GM23248 (cell line): ENCODE measurements around the gene ETFBKMT. TPM values are rescaled to one million over a fixed set of nuclear protein-coding genes. Genes with fewer than 3 reads are reported as not detected.

ENCODE experiments used
- DNase-seq: peaks from one replicate; pipeline ENCODE4 v3.0.0-alpha.2; 2015
- H2AFZ ChIP-seq: fragments of 200-600 bp; sonication (generic); 2 replicates; pipeline ENCODE4 v1.6.1; 2016; ENCODE audit warnings: antibody characterized with exemption
- H3F3A ChIP-seq: fragments of 200-600 bp; sonication (generic); 2 replicates; pipeline ENCODE4 v1.6.1; 2016; ENCODE audit warnings: mild to moderate bottlenecking, antibody characterized with exemption, mixed run types; ENCODE audit not compliant: insufficient read depth
- H3K27ac ChIP-seq: fragments of 200-600 bp; sonication (generic); 2 replicates; pipeline ENCODE4 v1.5.1; 2016; ENCODE audit warnings: mild to moderate bottlenecking
- H3K27me3 ChIP-seq: fragments of 200-600 bp; sonication (generic); replicated peaks from 2 replicates; pipeline ENCODE4 v1.6.1; 2016; ENCODE audit warnings: mild to moderate bottlenecking; ENCODE audit not compliant: insufficient read depth
- H3K36me3 ChIP-seq: fragments of 200-600 bp; sonication (generic); 2 replicates; pipeline ENCODE4 v1.6.1; 2016; ENCODE audit warnings: low read depth, mild to moderate bottlenecking
- H3K4me1 ChIP-seq: fragments of 200-600 bp; sonication (generic); 2 replicates; pipeline ENCODE4 v1.6.1; 2016; ENCODE audit warnings: mild to moderate bottlenecking; ENCODE audit not compliant: insufficient read depth
- H3K4me2 ChIP-seq: fragments of 200-600 bp; sonication (generic); one replicate; pipeline ENCODE4 v1.6.1; 2016; ENCODE audit warnings: mild to moderate bottlenecking; ENCODE audit not compliant: unreplicated experiment
- H3K4me3 ChIP-seq: fragments of 200-600 bp; sonication (generic); 2 replicates; pipeline ENCODE4 v1.5.1; 2016; ENCODE audit warnings: mild to moderate bottlenecking
- H3K79me2 ChIP-seq: fragments of 200-600 bp; sonication (generic); 2 replicates; pipeline ENCODE4 v1.6.1; 2016; ENCODE audit warnings: mild to moderate bottlenecking; ENCODE audit not compliant: insufficient read depth
- H3K9ac ChIP-seq: fragments of 200-600 bp; sonication (generic); 2 replicates; pipeline ENCODE4 v1.6.1; 2016; ENCODE audit warnings: mild to moderate bottlenecking
- H3K9me2 ChIP-seq: fragments of 200-600 bp; sonication (generic); 2 replicates; pipeline ENCODE4 v1.6.1; 2016; ENCODE audit warnings: mixed run types, mild to moderate bottlenecking, moderate library complexity; ENCODE audit not compliant: insufficient read depth
- H3K9me3 ChIP-seq: fragments of 200-600 bp; sonication (generic); one replicate; pipeline ENCODE4 v1.6.1; 2017; ENCODE audit warnings: low read depth
- H4K20me1 ChIP-seq: fragments of 200-600 bp; sonication (generic); 2 replicates; pipeline ENCODE4 v1.6.0; 2016; ENCODE audit not compliant: insufficient read depth
- EZH2 ChIP-seq: fragments of 200-600 bp; sonication (generic); IDR thresholded peaks from 2 replicates; pipeline ENCODE4 v1.6.1; 2018; ENCODE audit warnings: antibody characterized with exemption, mild to moderate bottlenecking; ENCODE audit not compliant: insufficient read depth, poor library complexity, severe bottlenecking
- EZH2phosphoT487 ChIP-seq: fragments of 200-600 bp; sonication (generic); IDR thresholded peaks from 2 replicates; pipeline ENCODE4 v1.6.1; 2018; ENCODE audit warnings: antibody characterized with exemption, moderate library complexity, mild to moderate bottlenecking, low read depth; ENCODE audit not compliant: insufficient read depth
- WGBS, 2 experiments: methylation state at CpG; one replicate each; pipeline ENCODE4 v1.1.6; 2015 to 2017; ENCODE audit warnings: low lambda C conversion rate in 2 of 2, low coverage in 1 of 2; ENCODE audit errors: missing lambda C conversion rate in 2 of 2; 5-methylcytosine and 5-hydroxymethylcytosine counted together
- in situ Hi-C: fragments of 300-500 bp; cut with MboI; formaldehyde crosslinking; loops from 2 replicates; pipeline ENCODE4 v1.15.0; 2020
- polyA plus RNA-seq: library from polyadenylated mRNA; unstranded; fragments of >200 nt; fragmentation: Nextera tagmentation; extraction: Ambion mirVana; gene quantifications from 2 replicates; pipeline ENCODE4 v1.2.1, GENCODE V29; 2016
- total RNA-seq: library from RNA; depleted of rRNA; stranded (reverse); fragments of >200 nt; shearing (Covaris generic); gene quantifications from 2 replicates; pipeline ENCODE4 v1.2.3, GENCODE V29; 2014

ETFBKMT gene
- total and polyA plus RNA-seq, 2 experiments from 2014 or later, result 3.4 to 4.3 TPM

DNA sequence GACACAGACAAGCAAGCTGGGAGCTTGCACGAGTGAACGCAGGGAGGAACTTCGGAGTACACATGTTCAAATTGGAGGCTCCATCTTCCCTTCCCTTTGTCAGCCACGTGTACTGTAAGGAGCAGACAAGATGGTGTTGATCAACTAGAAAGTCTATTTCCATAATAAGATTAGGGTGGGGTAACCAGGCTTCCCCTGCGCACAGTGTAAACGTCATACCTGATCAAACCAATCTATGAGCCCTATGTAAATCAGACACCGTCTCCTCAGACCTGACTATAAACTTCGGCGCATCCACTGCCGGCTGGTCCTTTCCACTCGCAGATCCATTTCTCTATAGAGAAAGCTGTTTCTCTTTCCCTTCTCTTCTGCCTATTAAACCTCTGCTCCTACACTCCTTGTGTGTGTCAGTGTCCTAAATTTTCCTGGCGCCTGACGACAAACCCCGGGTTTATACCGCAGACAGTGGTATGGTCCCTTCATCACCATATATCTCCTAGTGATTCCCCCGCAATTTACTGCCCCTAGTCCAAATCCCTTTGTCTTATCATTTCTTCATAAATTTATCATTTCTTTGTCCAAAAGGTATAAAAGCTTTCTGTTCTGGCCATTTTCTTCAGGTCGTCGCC lies 7.5 kb upstream of the ETFBKMT start:
- Histone ChIP-seq H3K4me2 (no peak overlapping the region), H3K9me2 (no peaks in the 10 kb centered on the region), H3K79me2 (no peaks in the 10 kb centered on the region), H3K9ac (no peak overlapping the region), H3F3A (no peaks in the 10 kb centered on the region), H3K27me3 (no peaks in the 10 kb centered on the region), H3K27ac (no peak overlapping the region), H3K9me3 (no peaks in the 10 kb centered on the region), H3K36me3 (no peaks in the 10 kb centered on the region), H4K20me1 (no peaks in the 10 kb centered on the region), H3K4me1 (peaks cover 5% of the 10 kb centered on the region; the same call in 1 of the 2 replicates), H2AFZ (peak overlapping the region; percentile 93), H3K4me3 (no peak overlapping the region)
- no peak for DNase-seq
- TF ChIP-seq EZH2 (no peak), EZH2phosphoT487 (no peak)
- in situ Hi-C loops, result loop anchor here (10.0 to 25.0 kb wide), 4 partner anchors 310 to 1010 kb away; partner anchors contain the start of gene RESF1
- 86 to 89% methylated on average over 17 to 18 of the region's 18 CpGs for WGBS, 2 experiments

DNA sequence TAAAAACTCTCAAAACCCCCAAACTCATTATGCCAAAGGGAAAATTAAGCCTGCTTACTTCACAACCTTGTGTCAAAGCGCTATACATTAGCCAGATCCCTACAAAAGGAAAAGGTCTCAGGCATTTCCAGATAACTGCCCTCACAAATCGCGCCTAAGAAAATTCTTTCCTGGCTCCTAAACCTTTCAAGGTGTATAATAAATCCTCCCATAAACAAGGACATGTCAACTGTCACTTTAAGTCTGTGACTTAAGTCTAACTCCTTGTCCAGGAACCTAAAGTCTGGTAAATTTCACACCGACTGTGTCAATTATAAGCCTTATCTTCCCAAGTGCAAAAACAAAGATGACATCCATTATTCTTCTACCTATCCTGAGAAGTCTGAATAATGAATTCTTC lies 4.3 kb upstream of the ETFBKMT start:
- Histone ChIP-seq H3F3A (no peaks in the 10 kb centered on the region; the same call in 1 of the 2 replicates), H3K9me2 (no peaks in the 10 kb centered on the region), H3K36me3 (no peaks in the 10 kb centered on the region), H4K20me1 (no peaks in the 10 kb centered on the region), H2AFZ (0 out of 2 replicates have a peak overlapping the region, but pooled peaks have one; percentile 35), H3K4me3 (no peak overlapping the region), H3K9ac (no peak overlapping the region), H3K4me2 (no peak overlapping the region), H3K4me1 (peaks cover 5% of the 10 kb centered on the region; the same call in 1 of the 2 replicates), H3K9me3 (no peaks in the 10 kb centered on the region), H3K27me3 (no peaks in the 10 kb centered on the region), H3K27ac (no peak overlapping the region), H3K79me2 (no peaks in the 10 kb centered on the region)
- TF ChIP-seq EZH2, result no peak
- WGBS, 2 experiments, result 30 to 35% methylated on average over 4 of the region's 4 CpGs
- no peak for DNase-seq
- in situ Hi-C loops, result loop anchor here (10.0 to 25.0 kb wide), 4 partner anchors 307 to 1007 kb away; partner anchors contain the start of gene RESF1

DNA sequence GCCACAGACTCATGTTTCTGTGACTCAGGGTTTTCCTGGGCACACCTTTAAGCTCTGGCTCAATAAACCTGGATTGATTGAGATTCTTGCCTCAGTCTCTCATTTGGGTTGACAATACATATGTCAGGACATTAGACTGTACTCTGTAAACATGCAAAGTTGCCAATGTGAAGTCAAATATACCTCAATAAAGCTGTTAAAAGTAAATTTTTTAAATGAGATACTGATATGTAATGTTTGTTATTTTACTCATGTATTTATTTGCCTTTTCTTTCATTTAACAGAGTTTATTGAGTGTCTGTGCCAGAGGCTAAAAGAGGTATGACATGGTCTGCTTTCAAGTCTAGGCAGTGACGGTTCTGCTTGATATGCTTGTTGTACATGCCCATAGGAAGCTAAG lies 3.7 kb upstream of the ETFBKMT start:
- no peak overlapping the region for H3K4me3 ChIP-seq
- no peaks in the 10 kb centered on the region for H3K9me2 ChIP-seq
- H3K9me3 ChIP-seq, result no peaks in the 10 kb centered on the region
- DNase-seq, result no peak
- H3K36me3 ChIP-seq, result no peaks in the 10 kb centered on the region
- H3K9ac ChIP-seq, result no peak overlapping the region
- 20 to 33% methylated on average over 1 of the region's 1 CpG for WGBS, 2 experiments
- H3F3A ChIP-seq, result no peaks in the 10 kb centered on the region; the same call in 1 of the 2 replicates
- no peak for TF ChIP-seq EZH2
- no peak for TF ChIP-seq EZH2phosphoT487
- H2AFZ ChIP-seq, result peak overlapping the region; percentile 35
- H3K4me2 ChIP-seq, result no peak overlapping the region
- H4K20me1 ChIP-seq, result no peaks in the 10 kb centered on the region
- no peak overlapping the region for H3K27ac ChIP-seq
- no peaks in the 10 kb centered on the region for H3K27me3 ChIP-seq
- in situ Hi-C loops, result loop anchor here (10.0 to 25.0 kb wide), 4 partner anchors 307 to 1007 kb away; partner anchors contain the start of gene RESF1
- H3K79me2 ChIP-seq, result no peaks in the 10 kb centered on the region
- H3K4me1 ChIP-seq, result peaks cover 5% of the 10 kb centered on the region; the same call in 1 of the 2 replicates

DNA sequence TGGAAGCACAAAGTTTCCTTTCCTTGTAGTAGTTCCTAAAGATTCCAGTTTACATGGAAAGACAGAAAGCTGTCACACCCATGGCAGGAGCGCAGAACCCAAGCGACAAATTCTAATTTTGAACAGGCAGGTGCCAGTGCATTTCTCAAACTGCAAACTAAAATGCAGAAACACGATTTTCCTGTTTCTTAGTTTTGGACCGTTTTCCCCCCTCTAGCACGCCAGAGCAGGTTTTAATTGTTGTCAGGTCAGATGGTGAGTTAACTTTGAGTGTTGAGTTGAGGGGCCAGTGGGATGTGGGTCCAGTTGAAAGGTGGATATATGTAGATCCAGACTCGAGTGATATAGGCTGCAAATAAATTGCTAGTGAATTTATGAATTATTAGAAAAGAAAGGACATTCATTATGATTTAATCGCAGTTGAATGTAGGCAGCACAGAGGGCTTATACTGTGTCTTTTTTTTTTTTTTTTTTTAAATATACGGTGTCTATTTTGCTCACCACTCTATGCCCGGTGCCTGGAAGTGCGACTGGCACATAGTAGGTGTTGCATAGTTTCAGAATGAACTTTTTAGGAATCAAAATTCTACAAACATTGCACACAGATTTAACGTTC lies 909 bp upstream of the ETFBKMT start:
- H3K9me3 ChIP-seq, result no peaks in the 10 kb centered on the region
- H3K4me2 ChIP-seq, result peak overlapping the region; percentile 92
- peak overlapping the region; percentile 83 for H3K27ac ChIP-seq
- no peaks in the 10 kb centered on the region for H3K27me3 ChIP-seq
- H4K20me1 ChIP-seq, result no peaks in the 10 kb centered on the region
- no peaks in the 10 kb centered on the region; the same call in 1 of the 2 replicates for H3F3A ChIP-seq
- H3K4me1 ChIP-seq, result peaks cover 2% of the 10 kb centered on the region; the same call in 1 of the 2 replicates
- DNase-seq, result no peak
- 18 to 19% methylated on average over 11 of the region's 11 CpGs for WGBS, 2 experiments
- H3K4me3 ChIP-seq, result peak overlapping the region; percentile 93
- peak overlapping the region; percentile 92 for H3K9ac ChIP-seq
- H3K9me2 ChIP-seq, result no peaks in the 10 kb centered on the region
- H2AFZ ChIP-seq, result peak overlapping the region; percentile 99
- H3K79me2 ChIP-seq, result no peaks in the 10 kb centered on the region
- no peaks in the 10 kb centered on the region for H3K36me3 ChIP-seq
- TF ChIP-seq EZH2 (no peak), EZH2phosphoT487 (no peak)
- in situ Hi-C loops, result loop anchor here (10.0 to 25.0 kb wide), 4 partner anchors 304 to 1004 kb away; partner anchors contain the start of gene RESF1
